Epithelial cell of esophagus (primary cell): ENCODE data around the gene PRSS2.
"Not testable (repeated sequence)": the region's sequence is repeated elsewhere in the genome, so short reads cannot be mapped to it uniquely, and the experiment has no call there.

Source experiments
- DNase-seq: peaks from one replicate; pipeline ENCODE4 v3.0.0; 2010; ENCODE audit warnings: low read depth
- H3K4me3 ChIP-seq: 2 replicates; pipeline ENCODE4 v1.5.1; 2011; ENCODE audit warnings: mild to moderate bottlenecking, low read length, control low read depth
- TF ChIP-seq, protein P1 (sequence below): IDR thresholded peaks from 2 replicates; pipeline ENCODE4 v1.5.1; 2011; ENCODE audit warnings: low read depth, mild to moderate bottlenecking, low read length, control low read depth, inconsistent platforms; ENCODE audit not compliant: insufficient read depth; ENCODE audit errors: missing control alignments

PRSS2 gene

DNA sequence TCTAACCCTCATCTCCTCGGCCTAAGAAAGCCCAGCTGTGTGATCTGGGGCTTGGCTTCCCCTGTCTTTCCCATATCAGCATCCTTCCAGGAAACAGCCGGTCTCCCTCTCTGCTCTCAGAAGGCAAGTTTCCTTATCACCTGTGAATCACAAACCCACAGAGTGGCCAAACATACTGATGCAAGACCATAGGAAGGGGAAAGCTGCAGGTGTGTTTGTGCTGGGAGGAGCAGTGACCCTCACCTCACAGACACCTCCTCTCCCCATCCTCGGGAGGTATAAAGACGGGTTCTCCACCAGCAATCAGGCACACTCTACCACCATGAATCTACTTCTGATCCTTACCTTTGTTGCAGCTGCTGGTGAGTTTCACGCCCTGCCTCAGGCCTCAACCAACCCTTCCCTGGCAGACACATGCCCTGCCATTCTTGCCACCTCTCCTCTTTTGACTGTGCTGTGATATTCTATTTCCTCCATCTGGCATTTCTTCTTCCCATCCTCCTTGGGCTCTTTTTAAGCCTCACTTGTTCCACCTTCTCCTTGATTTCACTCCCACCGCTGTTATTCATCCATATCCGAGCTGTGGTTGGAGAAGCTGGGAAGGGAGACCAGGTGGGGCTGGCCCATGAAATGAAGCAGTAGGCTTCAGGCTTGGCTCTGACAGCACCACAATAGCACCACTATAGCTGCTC is at the start of gene PRSS2:
TSS of gene PRSS2 (plus strand) at position 310 of the 692 bp plus-strand sequence. CDS start at position 323, 13 bp downstream.
- DNase-seq, result no peak
- H3K4me3 ChIP-seq, result no peak within 1 kb of the TSS
- TF ChIP-seq, protein P1, sequence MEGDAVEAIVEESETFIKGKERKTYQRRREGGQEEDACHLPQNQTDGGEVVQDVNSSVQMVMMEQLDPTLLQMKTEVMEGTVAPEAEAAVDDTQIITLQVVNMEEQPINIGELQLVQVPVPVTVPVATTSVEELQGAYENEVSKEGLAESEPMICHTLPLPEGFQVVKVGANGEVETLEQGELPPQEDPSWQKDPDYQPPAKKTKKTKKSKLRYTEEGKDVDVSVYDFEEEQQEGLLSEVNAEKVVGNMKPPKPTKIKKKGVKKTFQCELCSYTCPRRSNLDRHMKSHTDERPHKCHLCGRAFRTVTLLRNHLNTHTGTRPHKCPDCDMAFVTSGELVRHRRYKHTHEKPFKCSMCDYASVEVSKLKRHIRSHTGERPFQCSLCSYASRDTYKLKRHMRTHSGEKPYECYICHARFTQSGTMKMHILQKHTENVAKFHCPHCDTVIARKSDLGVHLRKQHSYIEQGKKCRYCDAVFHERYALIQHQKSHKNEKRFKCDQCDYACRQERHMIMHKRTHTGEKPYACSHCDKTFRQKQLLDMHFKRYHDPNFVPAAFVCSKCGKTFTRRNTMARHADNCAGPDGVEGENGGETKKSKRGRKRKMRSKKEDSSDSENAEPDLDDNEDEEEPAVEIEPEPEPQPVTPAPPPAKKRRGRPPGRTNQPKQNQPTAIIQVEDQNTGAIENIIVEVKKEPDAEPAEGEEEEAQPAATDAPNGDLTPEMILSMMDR, result no peak

DNA sequence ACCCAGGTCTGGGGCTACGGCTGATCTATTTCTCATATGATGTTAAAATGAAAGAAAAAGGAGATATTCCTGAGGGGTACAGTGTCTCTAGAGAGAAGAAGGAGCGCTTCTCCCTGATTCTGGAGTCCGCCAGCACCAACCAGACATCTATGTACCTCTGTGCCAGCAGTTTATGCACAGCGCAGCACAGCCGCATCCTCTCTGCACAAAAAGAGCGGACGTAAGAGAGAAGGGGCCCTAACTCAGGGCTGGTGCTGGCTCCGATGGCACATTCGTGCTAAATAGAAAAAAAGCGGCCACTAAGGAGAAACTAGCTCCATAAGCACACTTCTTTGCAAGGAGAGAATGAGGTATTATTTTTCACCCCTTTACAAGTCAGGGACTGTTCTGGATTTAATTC is 49.8 kb upstream of the PRSS2 start:
- DNase-seq, result no peak
- TF ChIP-seq, protein P1, result no peak
- H3K4me3 ChIP-seq, result no peak overlapping the region

DNA sequence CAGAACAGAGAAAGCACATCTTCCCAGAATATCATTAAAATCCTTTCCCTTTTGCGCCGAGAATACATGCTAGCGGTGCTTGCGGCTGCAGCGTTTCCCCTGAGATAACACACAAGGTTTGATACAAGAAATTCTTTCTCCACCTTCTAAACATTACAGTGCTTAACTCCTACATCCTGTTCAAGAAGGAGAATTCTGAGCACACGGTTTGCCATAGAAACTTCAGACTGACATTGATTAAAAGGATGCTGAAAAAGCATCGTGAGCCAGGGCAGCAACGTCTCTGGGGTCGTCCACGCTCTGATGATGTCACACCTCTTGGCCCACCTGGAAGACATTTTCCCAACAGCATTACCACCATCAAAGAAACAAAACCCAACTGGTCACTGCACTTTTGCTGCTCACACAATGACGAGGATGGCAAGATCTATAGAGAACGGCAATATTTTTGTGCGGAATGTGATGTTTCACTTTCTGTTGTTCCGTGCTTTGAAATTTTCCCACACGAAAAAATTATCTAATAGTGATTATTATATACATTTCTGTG is 48.4 kb upstream of the PRSS2 start:
- DNase-seq, result no peak
- H3K4me3 ChIP-seq, result no peak overlapping the region
- TF ChIP-seq, protein P1, result no peak

DNA sequence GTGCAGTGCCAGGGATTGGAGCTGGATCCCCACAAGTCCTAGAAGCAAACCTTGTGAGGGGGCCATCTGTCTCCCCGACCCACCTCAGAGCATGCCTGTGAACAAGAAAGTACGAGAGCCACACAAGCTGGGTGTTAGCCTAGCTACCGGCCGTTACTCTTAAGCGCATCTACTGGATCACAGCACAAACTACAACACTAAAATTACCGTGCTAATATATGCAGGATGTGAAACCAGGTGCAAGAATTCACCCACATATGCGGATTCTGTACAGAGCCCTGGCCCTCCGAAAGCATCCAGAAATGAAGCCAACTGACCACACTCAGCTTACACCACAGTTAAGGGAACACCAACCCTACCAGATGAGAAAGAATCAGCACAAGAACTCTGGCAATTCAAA is 37.5 kb upstream of the PRSS2 start:
- no peak for DNase-seq
- no peak overlapping the region for H3K4me3 ChIP-seq
- TF ChIP-seq, protein P1, result no peak

DNA sequence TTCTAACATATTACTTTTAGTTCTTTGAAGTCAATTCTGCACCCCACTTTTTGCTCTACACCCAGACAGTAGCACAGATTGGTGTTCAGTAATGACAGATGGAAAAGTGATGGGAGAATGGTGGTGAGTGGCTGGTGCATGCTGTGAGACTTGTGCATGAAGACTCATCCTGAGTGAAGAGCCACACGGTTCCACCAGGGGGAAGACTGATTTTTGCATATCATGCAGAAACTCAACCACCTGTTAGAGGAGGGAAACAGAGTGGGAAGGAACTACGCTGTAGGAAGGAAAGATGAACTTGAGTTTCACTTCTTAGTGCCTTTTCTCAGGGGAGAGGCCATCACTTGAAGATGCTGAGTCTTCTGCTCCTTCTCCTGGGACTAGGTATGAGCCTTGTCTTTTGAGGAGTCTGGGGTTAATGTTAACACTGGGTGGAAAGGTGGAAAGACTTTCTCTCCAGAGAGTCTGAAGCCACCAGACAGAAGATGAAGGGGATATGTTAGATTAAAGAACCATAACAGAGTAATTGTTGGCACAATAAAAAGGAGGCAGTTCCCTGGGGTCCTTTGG is 30.8 kb upstream of the PRSS2 start:
- TF ChIP-seq, protein P1, result no peak
- H3K4me3 ChIP-seq, result no peak overlapping the region
- DNase-seq, result no peak

DNA sequence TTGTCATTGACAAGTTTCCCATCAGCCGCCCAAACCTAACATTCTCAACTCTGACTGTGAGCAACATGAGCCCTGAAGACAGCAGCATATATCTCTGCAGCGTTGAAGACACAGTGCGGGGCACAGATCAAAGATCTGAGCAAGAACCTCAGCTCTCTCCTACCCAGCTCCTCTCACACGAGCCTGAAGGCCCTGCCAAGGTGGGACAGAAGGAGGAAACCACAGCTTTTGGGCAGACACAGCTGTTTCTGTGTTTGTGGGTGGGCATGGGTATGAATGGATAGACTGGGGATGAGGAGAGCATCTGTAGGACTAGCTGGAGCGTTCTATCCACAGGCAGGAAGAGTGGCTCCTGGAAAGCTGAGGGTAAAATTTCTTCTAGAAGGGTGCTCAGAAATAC is 30.0 kb upstream of the PRSS2 start:
- H3K4me3 ChIP-seq, result no peak overlapping the region
- no peak for DNase-seq
- TF ChIP-seq, protein P1, result no peak

DNA sequence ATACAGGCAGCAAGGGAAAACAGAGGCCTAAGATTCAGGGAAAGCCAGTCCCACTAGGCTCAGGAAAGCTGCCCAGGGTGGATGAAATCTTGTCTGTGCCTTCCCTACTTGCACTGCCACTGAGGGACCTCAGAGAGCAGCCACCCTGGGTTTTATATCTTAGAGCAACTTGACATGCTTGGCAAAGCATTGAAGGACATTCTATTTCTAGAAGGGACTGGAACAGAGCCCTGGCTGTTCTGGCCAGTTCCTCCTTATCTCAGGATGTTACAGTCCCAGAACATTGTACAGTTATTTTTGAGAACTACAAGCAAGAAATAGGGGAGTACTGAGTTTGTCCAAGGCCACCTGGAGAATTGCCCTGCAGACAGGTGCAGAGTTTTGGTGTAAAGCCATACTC is 28.8 kb upstream of the PRSS2 start:
- DNase-seq, result not testable (repeated sequence)

More for the DNA sequence above, 28.8 kb upstream of the PRSS2 start:
- not testable (repeated sequence) for H3K4me3 ChIP-seq
